GM23248 (cell line): ENCODE results near the gene RAB38.

Source experiments
- EZH2 ChIP-seq: fragments of 200-600 bp; sonication (generic); IDR thresholded peaks from 2 replicates; pipeline ENCODE4 v1.6.1; 2018; ENCODE audit warnings: antibody characterized with exemption, mild to moderate bottlenecking; ENCODE audit not compliant: insufficient read depth, poor library complexity, severe bottlenecking
- EZH2phosphoT487 ChIP-seq: fragments of 200-600 bp; sonication (generic); IDR thresholded peaks from 2 replicates; pipeline ENCODE4 v1.6.1; 2018; ENCODE audit warnings: antibody characterized with exemption, moderate library complexity, mild to moderate bottlenecking, low read depth; ENCODE audit not compliant: insufficient read depth

GRCh38 chr11:88188932-88189253 is 13.7 kb upstream of the RAB38 start:
- TF ChIP-seq EZH2 (no peak), EZH2phosphoT487 (no peak)
